Measurements from ENCODE around the gene SPDL1.

DNA sequence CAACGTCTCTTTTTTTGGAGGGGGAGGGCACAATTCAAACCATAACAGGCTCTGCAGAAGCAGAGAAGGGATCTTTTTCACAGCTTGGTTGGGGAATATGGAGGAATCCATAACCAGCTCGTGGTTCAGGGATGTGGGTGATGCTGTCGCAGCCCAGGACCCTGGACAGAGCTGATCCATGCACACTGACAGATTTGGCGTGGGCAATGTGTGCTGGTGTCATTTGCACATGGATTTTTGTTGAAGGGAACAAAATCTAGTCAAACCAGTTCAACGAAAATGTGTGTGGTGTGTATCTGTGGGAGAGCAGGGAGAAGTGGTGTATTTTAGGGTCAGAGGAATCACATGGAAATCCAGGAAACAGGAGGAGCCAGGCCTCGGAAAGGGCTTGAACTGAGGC is 57.7 kb downstream of the SPDL1 start:
- TF ChIP-seq, protein P1, sequence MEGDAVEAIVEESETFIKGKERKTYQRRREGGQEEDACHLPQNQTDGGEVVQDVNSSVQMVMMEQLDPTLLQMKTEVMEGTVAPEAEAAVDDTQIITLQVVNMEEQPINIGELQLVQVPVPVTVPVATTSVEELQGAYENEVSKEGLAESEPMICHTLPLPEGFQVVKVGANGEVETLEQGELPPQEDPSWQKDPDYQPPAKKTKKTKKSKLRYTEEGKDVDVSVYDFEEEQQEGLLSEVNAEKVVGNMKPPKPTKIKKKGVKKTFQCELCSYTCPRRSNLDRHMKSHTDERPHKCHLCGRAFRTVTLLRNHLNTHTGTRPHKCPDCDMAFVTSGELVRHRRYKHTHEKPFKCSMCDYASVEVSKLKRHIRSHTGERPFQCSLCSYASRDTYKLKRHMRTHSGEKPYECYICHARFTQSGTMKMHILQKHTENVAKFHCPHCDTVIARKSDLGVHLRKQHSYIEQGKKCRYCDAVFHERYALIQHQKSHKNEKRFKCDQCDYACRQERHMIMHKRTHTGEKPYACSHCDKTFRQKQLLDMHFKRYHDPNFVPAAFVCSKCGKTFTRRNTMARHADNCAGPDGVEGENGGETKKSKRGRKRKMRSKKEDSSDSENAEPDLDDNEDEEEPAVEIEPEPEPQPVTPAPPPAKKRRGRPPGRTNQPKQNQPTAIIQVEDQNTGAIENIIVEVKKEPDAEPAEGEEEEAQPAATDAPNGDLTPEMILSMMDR (IDR thresholded peaks at IDR 0.05) = no peak
- TF ChIP-seq POLR2AphosphoS5 (IDR thresholded peaks at IDR 0.05; ENCODE audit: insufficient read depth in 1 of 2, low read depth in 1 of 2) = no peak
